Endodermal cell (in vitro differentiated cells): ENCODE results near the gene CDK9. TPM values are rescaled to one million over a fixed set of nuclear protein-coding genes. Genes with fewer than 3 reads are reported as not detected.

Source experiments
- DNase-seq: peaks from one replicate; pipeline ENCODE4 v3.0.0-alpha.2; 2017
- H3K27ac ChIP-seq: 2 replicates; pipeline ENCODE4 v1.5.1; 2013; ENCODE audit warnings: mild to moderate bottlenecking, low read depth, low read length, moderate library complexity
- H3K27me3 ChIP-seq: 2 replicates; pipeline ENCODE4 v1.6.1; 2013; ENCODE audit warnings: mild to moderate bottlenecking, low read length, moderate library complexity; ENCODE audit not compliant: insufficient read depth, control insufficient read depth, poor library complexity, severe bottlenecking
- H3K36me3 ChIP-seq: 2 replicates; pipeline ENCODE4 v1.7.0; 2013; ENCODE audit warnings: mild to moderate bottlenecking, low read length, moderate library complexity; ENCODE audit not compliant: control insufficient read depth, insufficient read depth
- H3K4me1 ChIP-seq: one replicate; pipeline ENCODE4 v1.7.0; 2013; ENCODE audit warnings: low read length; ENCODE audit not compliant: control insufficient read depth, insufficient read depth
- H3K4me3 ChIP-seq: 2 replicates; pipeline ENCODE4 v1.5.1; 2013; ENCODE audit warnings: mild to moderate bottlenecking, low read length, moderate library complexity
- H3K9ac ChIP-seq: 2 replicates; pipeline ENCODE4 v1.6.1; 2013; ENCODE audit warnings: mild to moderate bottlenecking, low read length, moderate library complexity; ENCODE audit not compliant: poor library complexity, severe bottlenecking; ENCODE audit errors: extremely low read depth
- H3K9me3 ChIP-seq: 2 replicates; pipeline ENCODE4 v1.6.1; 2013; ENCODE audit warnings: mild to moderate bottlenecking, low read length, moderate library complexity; ENCODE audit not compliant: control insufficient read depth
- H3K27ac Mint-ChIP-seq: 2 replicates; pipeline ENCODE4 v1.8.0; 2020; ENCODE audit warnings: mixed read lengths
- H3K27me3 Mint-ChIP-seq: 2 replicates; pipeline ENCODE4 v1.8.0; 2021; ENCODE audit warnings: mild to moderate bottlenecking, mixed read lengths; ENCODE audit not compliant: insufficient read depth
- H3K36me3 Mint-ChIP-seq: 2 replicates; pipeline ENCODE4 v1.8.0; 2020; ENCODE audit warnings: low read depth, mixed read lengths
- H3K4me1 Mint-ChIP-seq: 2 replicates; pipeline ENCODE4 v1.8.0; 2020; ENCODE audit warnings: mixed read lengths
- H3K4me3 Mint-ChIP-seq: 2 replicates; pipeline ENCODE4 v1.8.0; 2020; ENCODE audit warnings: mild to moderate bottlenecking, moderate library complexity, mixed read lengths
- H3K9me3 Mint-ChIP-seq: 2 replicates; pipeline ENCODE4 v1.8.0; 2020; ENCODE audit warnings: mild to moderate bottlenecking, mixed read lengths
- CTCF ChIP-seq: fragments of 200-600 bp; sonication (generic); conservative IDR thresholded peaks from 2 replicates; pipeline ENCODE4 v1.5.0; 2021; ENCODE audit warnings: antibody characterized with exemption, mild to moderate bottlenecking
- WGBS, 2 experiments: methylation state at CpG; one replicate each; pipeline versions ENCODE4 v1.1.5 to v1.1.7; 2013; ENCODE audit warnings: missing lambda C conversion rate in 2 of 2, mixed read lengths in 1 of 2; ENCODE audit not compliant: insufficient coverage in 1 of 2, insufficient read length in 1 of 2; 5-methylcytosine and 5-hydroxymethylcytosine counted together
- total RNA-seq, 2 donors: library from RNA; stranded (reverse); fragmentation: NEBNext Ultra II Directional in 1 of 2; extraction: Animal tissue kit (Norgen Biotek cat#: 25700) in 1 of 2; gene quantifications; 2 replicates in 1 of 2; 3 replicates in 1 of 2; pipeline ENCODE4 v1.2.1, GENCODE V29; 2021

Gene CDK9
- total RNA-seq, 2 donors from 2014 or later: 97.1 to 101 TPM

- Mint-ChIP-seq H3K4me3 (no peak overlapping the region), H3K4me1 (peaks cover 6% of the 10 kb centered on the region), H3K27me3 (no peaks in the 10 kb centered on the region), H3K9me3 (no peaks in the 10 kb centered on the region), H3K27ac (no peak overlapping the region), H3K36me3 (peaks cover 51% of the 10 kb centered on the region)
- Histone ChIP-seq H3K9me3 (no peaks in the 10 kb centered on the region), H3K27ac (no peak overlapping the region), H3K4me3 (no peak overlapping the region), H3K4me1 (no peaks in the 10 kb centered on the region), H3K9ac (no peak overlapping the region), H3K27me3 (no peaks in the 10 kb centered on the region), H3K36me3 (peaks cover 65% of the 10 kb centered on the region)
- TF ChIP-seq CTCF: no peak
- DNase-seq: no peak
- WGBS, 2 experiments: 95 to 96% methylated on average over 6 to 9 of the region's 9 CpGs
Measured at GRCh38 chr9:127790094-127790855, 4.4 kb downstream of the CDK9 start.

GRCh38 chr9:127791085-127791484 lies 5.3 kb downstream of the CDK9 start:
- no peaks in the 10 kb centered on the region for H3K4me1 ChIP-seq
- peaks cover 65% of the 10 kb centered on the region for H3K36me3 ChIP-seq
- H3K9me3 ChIP-seq: no peaks in the 10 kb centered on the region
- WGBS, 2 experiments: 96% methylated on average over 3 to 4 of the region's 4 CpGs
- no peak overlapping the region for H3K27ac ChIP-seq
- Mint-ChIP-seq H3K27me3 (no peaks in the 10 kb centered on the region), H3K27ac (no peak overlapping the region), H3K36me3 (peaks cover 51% of the 10 kb centered on the region), H3K4me3 (no peak overlapping the region), H3K4me1 (peaks cover 6% of the 10 kb centered on the region), H3K9me3 (no peaks in the 10 kb centered on the region)
- no peak for DNase-seq
- no peak overlapping the region for H3K4me3 ChIP-seq
- TF ChIP-seq CTCF: peak; percentile 51
- H3K27me3 ChIP-seq: no peaks in the 10 kb centered on the region
- H3K9ac ChIP-seq: no peak overlapping the region

- Mint-ChIP-seq H3K9me3 (no peaks in the 10 kb centered on the region), H3K27ac (no peak overlapping the region), H3K4me3 (no peak overlapping the region), H3K27me3 (peaks cover 1% of the 10 kb centered on the region), H3K36me3 (peaks cover 40% of the 10 kb centered on the region), H3K4me1 (peaks cover under 1% of the 10 kb centered on the region)
- peaks cover 56% of the 10 kb centered on the region for H3K36me3 ChIP-seq
- no peaks in the 10 kb centered on the region for H3K27me3 ChIP-seq
- H3K9ac ChIP-seq: no peak overlapping the region
- H3K4me1 ChIP-seq: no peaks in the 10 kb centered on the region
- H3K27ac ChIP-seq: no peak overlapping the region
- H3K4me3 ChIP-seq: no peak overlapping the region
- DNase-seq: no peak
- no peak for TF ChIP-seq CTCF
- 92 to 95% methylated on average over 7 of the region's 7 CpGs for WGBS, 2 experiments
- H3K9me3 ChIP-seq: no peaks in the 10 kb centered on the region
Measured at GRCh38 chr9:127792417-127793031, 6.7 kb downstream of the CDK9 start.
